Endothelial cell of umbilical vein (primary cell): Measurements from ENCODE around the gene COL6A3. TPM values are rescaled to one million over a fixed set of nuclear protein-coding genes. Genes with fewer than 3 reads are reported as not detected.

Source experiments
- BruUV-seq: library from RNA; stranded (reverse); fragments of 400-500 nt; replicated peaks from 2 replicates; lab custom pipeline; 2021; lab: Mats Ljungman, UMichigan
- CTCF ChIA-PET: fragments of 300-600, 350-600 bp; sonication (Branson Sonifier 250); formaldehyde crosslinking; loops from one replicate; lab custom pipeline; 2021; ENCODE audit warnings: antibody characterized with exemption, inconsistent platforms; lab: Charles Lee
- POLR2A ChIA-PET: fragments of 300-600, 350-600 bp; sonication (Branson Sonifier 250); formaldehyde crosslinking; loops from one replicate; lab custom pipeline; 2021; ENCODE audit warnings: antibody characterized with exemption, inconsistent platforms; lab: Charles Lee
- DNase-seq: peaks from one replicate; pipeline ENCODE4 v3.0.0-alpha.2; 2011; ENCODE audit warnings: low read depth, low spot score
- FAIRE-seq: peaks from 2 replicates; lab custom pipeline; 2011; peaks lifted over from hg19 to GRCh38; lab: Jason Lieb, UNC
- H2AFZ ChIP-seq: 2 replicates; pipeline ENCODE4 v1.6.0; 2012; ENCODE audit warnings: low read depth, low read length, control low read depth, inconsistent platforms
- H3K27ac ChIP-seq: 2 replicates; pipeline ENCODE4 v1.5.1; 2011; ENCODE audit warnings: low read depth, mild to moderate bottlenecking, control low read depth, low read length, moderate library complexity; ENCODE audit not compliant: insufficient read depth
- H3K27me3 ChIP-seq, 2 experiments: 2 replicates each; pipeline versions ENCODE4 v1.6.0 to v1.6.1; 2011; ENCODE audit warnings: low read length in 2 of 2, mixed read lengths in 1 of 2; ENCODE audit not compliant: control insufficient read depth in 2 of 2, insufficient read depth in 2 of 2
- H3K36me3 ChIP-seq, 2 experiments: 2 replicates in 1 of 2; 3 replicates in 1 of 2; pipeline ENCODE4 v1.5.1; 2011; ENCODE audit warnings: low read length in 2 of 2, mild to moderate bottlenecking in 1 of 2, moderate library complexity in 1 of 2; ENCODE audit not compliant: control insufficient read depth in 2 of 2, insufficient read depth in 2 of 2; ENCODE audit errors: extremely low read depth in 1 of 2
- H3K4me1 ChIP-seq: 3 replicates; pipeline ENCODE4 v1.5.1; 2011; ENCODE audit warnings: mild to moderate bottlenecking, low read length; ENCODE audit not compliant: control insufficient read depth, insufficient read depth; ENCODE audit errors: extremely low read depth
- H3K4me2 ChIP-seq: 2 replicates; pipeline ENCODE4 v1.6.1; 2011; ENCODE audit warnings: low read length, control low read depth, mixed read lengths; ENCODE audit not compliant: insufficient read depth
- H3K4me3 ChIP-seq, 3 experiments: fragments of 200-600 bp in 1 of 3; sonication (generic), shearing (Covaris generic) in 1 of 3; replicated peaks in 1 of 3; 2 replicates each; pipeline ENCODE4 v1.5.1; 2011 to 2016; ENCODE audit warnings: control low read depth in 3 of 3, low read length in 3 of 3, mild to moderate bottlenecking in 2 of 3, inconsistent platforms in 1 of 3, low read depth in 1 of 3, moderate library complexity in 1 of 3; ENCODE audit not compliant: insufficient read depth in 1 of 3
- H3K79me2 ChIP-seq: 2 replicates; pipeline ENCODE4 v1.6.0; 2012; ENCODE audit warnings: low read length, inconsistent platforms; ENCODE audit not compliant: control insufficient read depth, insufficient read depth
- H3K9ac ChIP-seq: replicated peaks from 2 replicates; pipeline ENCODE3; 2011; ENCODE audit warnings: low read length, control low read depth; ENCODE audit not compliant: insufficient read depth; ENCODE audit errors: extremely low read depth
- H3K9me1 ChIP-seq: replicated peaks from 3 replicates; pipeline ENCODE4 v1.6.0; 2011; ENCODE audit warnings: mild to moderate bottlenecking, low read length; ENCODE audit not compliant: control insufficient read depth, insufficient read depth; ENCODE audit errors: extremely low read depth
- H3K9me3 ChIP-seq: replicated peaks from 2 replicates; pipeline ENCODE4 v1.5.1; 2012; ENCODE audit warnings: low read length, inconsistent platforms; ENCODE audit not compliant: control insufficient read depth, insufficient read depth
- H4K20me1 ChIP-seq: replicated peaks from 2 replicates; pipeline ENCODE3; 2011; ENCODE audit warnings: mild to moderate bottlenecking, low read length; ENCODE audit not compliant: control insufficient read depth, insufficient read depth; ENCODE audit errors: extremely low read depth
- EZH2 ChIP-seq: IDR thresholded peaks from 2 replicates; pipeline ENCODE4 v1.6.1; 2012; ENCODE audit warnings: borderline replicate concordance, low read depth, mild to moderate bottlenecking, moderate library complexity, low read length, inconsistent platforms; ENCODE audit not compliant: severe bottlenecking
- FOS ChIP-seq: IDR thresholded peaks from 2 replicates; pipeline ENCODE4 v1.6.1; 2011; ENCODE audit warnings: mild to moderate bottlenecking, low read length, moderate library complexity, borderline replicate concordance; ENCODE audit not compliant: insufficient read depth
- GATA2 ChIP-seq: IDR thresholded peaks from 2 replicates; pipeline ENCODE4 v1.7.0; 2011; ENCODE audit warnings: low read depth, mild to moderate bottlenecking, moderate library complexity, mixed read lengths, low read length; ENCODE audit not compliant: insufficient read length, insufficient read depth
- JUN ChIP-seq: IDR thresholded peaks from 2 replicates; pipeline ENCODE4 v1.6.1; 2011; ENCODE audit warnings: borderline replicate concordance, low read depth; ENCODE audit not compliant: insufficient read length, insufficient read depth
- MYC ChIP-seq: IDR thresholded peaks from one replicate; pipeline ENCODE4 v1.6.1; 2011; ENCODE audit warnings: mild to moderate bottlenecking, low read depth, low read length
- POLR2A ChIP-seq: IDR thresholded peaks from 2 replicates; pipeline ENCODE4 v1.6.1; 2012; ENCODE audit warnings: low read depth, mild to moderate bottlenecking, control low read depth, low read length
- POLR2AphosphoS5 ChIP-seq: IDR thresholded peaks from 2 replicates; pipeline ENCODE4 v1.6.1; 2012; ENCODE audit warnings: low read depth, mild to moderate bottlenecking, control low read depth, low read length, moderate library complexity; ENCODE audit not compliant: insufficient read depth
- dilution Hi-C: fragments of 300-500 bp; cut with MboI; formaldehyde crosslinking; loops from one replicate; pipeline ENCODE4 v1.15.0; 2019; ENCODE audit warnings: low sequenced_read_pairs; ENCODE audit not compliant: extremely low pct_ligation_motif_present
- intact Hi-C: fragments of 100-400 bp; cut with micrococcal nuclease; formaldehyde crosslinking; loops from one replicate; pipeline ENCODE4 v1.10.0; 2022
- polyA plus RNA-seq, 4 experiments: library from polyadenylated mRNA; depleted of rRNA in 3 of 4; stranded (reverse) in 3 of 4; unstranded in 1 of 4; fragments of >200 nt; gene quantifications; 2 replicates each; pipeline versions ENCODE4 v1.2.1 to v1.2.3, GENCODE V29; 2011 to 2012; ENCODE audit warnings: missing spikeins in 1 of 4
- total RNA-seq: library from RNA; stranded (reverse); gene quantifications from 2 replicates; pipeline ENCODE4 v1.2.3, GENCODE V29; 2021
- TF ChIP-seq, protein P1 (sequence below): IDR thresholded peaks from 2 replicates; pipeline ENCODE4 v1.6.1; 2011; ENCODE audit not compliant: insufficient read depth, insufficient read length
- TF ChIP-seq, protein P2 (sequence below), 2 donors: IDR thresholded peaks; 1 replicate in 1 of 2; 2 replicates in 1 of 2; pipeline ENCODE4 v1.5.1; 2011; ENCODE audit warnings: low read length in 2 of 2, mild to moderate bottlenecking in 2 of 2, moderate library complexity in 2 of 2, control low read depth in 1 of 2, inconsistent platforms in 1 of 2, low read depth in 1 of 2; ENCODE audit not compliant: insufficient read depth in 1 of 2; ENCODE audit errors: extremely low read depth in 1 of 2

Gene COL6A3
- total and polyA plus RNA-seq, 2 donors (not counting 3 experiments of a cell fraction or from before 2014, with no cell fraction given) = 0.03 TPM; not detected in 1

DNA sequence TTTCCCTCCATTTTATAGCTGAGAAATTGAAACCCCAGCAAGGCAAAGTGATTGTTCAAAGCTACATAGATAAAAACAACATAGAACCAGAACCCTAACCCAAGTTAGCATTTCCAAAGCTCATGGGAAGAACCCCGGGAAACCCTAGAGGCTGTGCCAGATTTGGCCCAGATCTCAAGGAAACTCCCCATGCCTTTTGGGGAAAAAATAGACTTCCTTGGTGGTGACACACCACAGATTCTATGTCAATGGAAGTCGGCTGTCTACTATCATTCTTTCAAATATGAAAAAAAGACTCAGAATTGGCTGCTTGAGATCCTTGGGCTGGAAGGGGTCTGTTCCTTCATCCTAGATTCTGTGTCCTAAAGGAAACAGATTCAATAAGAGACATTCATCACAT lies 8.4 kb downstream of the COL6A3 start:
- H3K79me2 ChIP-seq = no peaks in the 10 kb centered on the region
- H3K4me1 ChIP-seq = no peaks in the 10 kb centered on the region
- no peaks in the 10 kb centered on the region for H4K20me1 ChIP-seq

DNA sequence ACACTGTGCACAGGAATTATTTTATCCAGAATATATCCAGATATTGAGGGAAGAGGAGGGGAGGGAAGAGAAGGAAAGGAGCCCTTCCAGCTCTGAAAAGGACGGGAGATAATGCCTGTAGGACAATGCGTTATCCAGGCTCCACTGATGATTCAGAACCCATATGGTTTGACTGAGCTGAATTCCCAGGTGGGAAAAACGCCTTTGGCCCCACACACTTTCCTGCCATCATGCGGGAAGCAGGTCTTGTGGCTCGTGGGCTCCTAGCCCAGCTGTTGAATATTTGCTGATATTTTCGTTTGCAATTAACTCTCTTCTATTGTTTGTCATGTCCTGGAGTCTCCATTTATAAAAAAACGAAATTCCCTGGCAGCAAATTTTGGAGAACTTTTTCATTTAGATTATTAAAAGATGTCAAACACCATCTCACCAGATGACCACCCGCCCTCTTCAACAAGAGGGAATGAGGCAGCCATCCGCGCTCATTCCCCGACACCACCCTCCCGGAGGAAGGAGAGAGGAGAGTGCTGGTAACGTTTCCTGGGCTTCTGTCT lies 8.9 kb downstream of the COL6A3 start:
- no peaks in the 10 kb centered on the region for H3K9me1 ChIP-seq
- peaks cover 16 to 23% of the 10 kb centered on the region in 2 experiments for H3K27me3 ChIP-seq
- no peak overlapping the region for H3K9ac ChIP-seq
- no peaks in the 10 kb centered on the region for H3K4me1 ChIP-seq
- H3K27ac ChIP-seq = no peak overlapping the region
- no peaks in the 10 kb centered on the region for H3K9me3 ChIP-seq
- no peak overlapping the region for H2AFZ ChIP-seq
- no TSS peak for BruUV-seq
- ChIA-PET CTCF (interaction anchor here (1.5 to 7.3 kb wide), 2 partner anchors 16 to 240 kb away, joined by 5 to 60 read pairs; no protein-coding TSS in a partner anchor), POLR2A (no interaction called here)
- no peaks in the 10 kb centered on the region for H3K79me2 ChIP-seq
- H3K36me3 ChIP-seq = no peaks in the 10 kb centered on the region
- H3K4me3 ChIP-seq = no peak overlapping the region
- intact Hi-C loops (no loop called here), dilution Hi-C loops (no loop called here)
- TF ChIP-seq GATA2 (no peak), POLR2A (no peak), MYC (no peak), POLR2AphosphoS5 (no peak), JUN (no peak), EZH2 (no peak), FOS (no peak)
- TF ChIP-seq, protein P1, sequence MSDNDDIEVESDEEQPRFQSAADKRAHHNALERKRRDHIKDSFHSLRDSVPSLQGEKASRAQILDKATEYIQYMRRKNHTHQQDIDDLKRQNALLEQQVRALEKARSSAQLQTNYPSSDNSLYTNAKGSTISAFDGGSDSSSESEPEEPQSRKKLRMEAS = no peak
- TF ChIP-seq, protein P2, sequence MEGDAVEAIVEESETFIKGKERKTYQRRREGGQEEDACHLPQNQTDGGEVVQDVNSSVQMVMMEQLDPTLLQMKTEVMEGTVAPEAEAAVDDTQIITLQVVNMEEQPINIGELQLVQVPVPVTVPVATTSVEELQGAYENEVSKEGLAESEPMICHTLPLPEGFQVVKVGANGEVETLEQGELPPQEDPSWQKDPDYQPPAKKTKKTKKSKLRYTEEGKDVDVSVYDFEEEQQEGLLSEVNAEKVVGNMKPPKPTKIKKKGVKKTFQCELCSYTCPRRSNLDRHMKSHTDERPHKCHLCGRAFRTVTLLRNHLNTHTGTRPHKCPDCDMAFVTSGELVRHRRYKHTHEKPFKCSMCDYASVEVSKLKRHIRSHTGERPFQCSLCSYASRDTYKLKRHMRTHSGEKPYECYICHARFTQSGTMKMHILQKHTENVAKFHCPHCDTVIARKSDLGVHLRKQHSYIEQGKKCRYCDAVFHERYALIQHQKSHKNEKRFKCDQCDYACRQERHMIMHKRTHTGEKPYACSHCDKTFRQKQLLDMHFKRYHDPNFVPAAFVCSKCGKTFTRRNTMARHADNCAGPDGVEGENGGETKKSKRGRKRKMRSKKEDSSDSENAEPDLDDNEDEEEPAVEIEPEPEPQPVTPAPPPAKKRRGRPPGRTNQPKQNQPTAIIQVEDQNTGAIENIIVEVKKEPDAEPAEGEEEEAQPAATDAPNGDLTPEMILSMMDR (IDR thresholded peaks at IDR 0.05; ENCODE audit: extremely low read depth in 1 of 2, insufficient read depth in 1 of 2, low read depth in 1 of 2, low read length in 2 of 2) = no peak
- no peak for FAIRE-seq
- H4K20me1 ChIP-seq = no peaks in the 10 kb centered on the region
- no peak overlapping the region for H3K4me2 ChIP-seq
- no peak for DNase-seq

More for the DNA sequence above, 8.4 kb downstream of the COL6A3 start:
- H3K4me3 ChIP-seq = no peak overlapping the region
- H3K9me1 ChIP-seq = no peaks in the 10 kb centered on the region
- DNase-seq (no peak), FAIRE-seq (no peak)
- H3K9ac ChIP-seq = no peak overlapping the region
- peaks cover 16 to 24% of the 10 kb centered on the region in 2 experiments for H3K27me3 ChIP-seq
- no peak overlapping the region for H3K27ac ChIP-seq
- ChIA-PET POLR2A (no interaction called here), CTCF (interaction anchor here (1.5 to 7.3 kb wide), 2 partner anchors 16 to 240 kb away, joined by 5 to 60 read pairs; no protein-coding TSS in a partner anchor)
- no peak overlapping the region for H2AFZ ChIP-seq
- intact Hi-C loops = no loop called here
- H3K9me3 ChIP-seq = no peaks in the 10 kb centered on the region
- TF ChIP-seq, protein P2 (IDR thresholded peaks at IDR 0.05; ENCODE audit: extremely low read depth in 1 of 2, insufficient read depth in 1 of 2, low read depth in 1 of 2, low read length in 2 of 2) = no peak
- TF ChIP-seq POLR2A = no peak
- TF ChIP-seq MYC = no peak
- no peak for TF ChIP-seq JUN
- BruUV-seq = no TSS peak
- H3K4me2 ChIP-seq = no peak overlapping the region
- dilution Hi-C loops = no loop called here
- no peaks in the 10 kb centered on the region for H3K36me3 ChIP-seq
